Sigmoid colon (tissue), 4 donors: Measurements from ENCODE around the gene GPR158.

Experiments
- POLR2A ChIP-seq, 2 donors: fragments of 450-650 bp; IDR thresholded peaks; one replicate each; pipeline ENCODE4 v1.6.1; 2016; ENCODE audit warnings: antibody characterized with exemption in 2 of 2, mild to moderate bottlenecking in 2 of 2, moderate library complexity in 2 of 2
- POLR2AphosphoS5 ChIP-seq, 4 donors: sonication (generic); formaldehyde crosslinking; IDR thresholded peaks; one replicate each; pipeline ENCODE4 v1.6.1; 2017; ENCODE audit warnings: antibody characterized with exemption in 4 of 4
- TF ChIP-seq, protein P1 (sequence below), 4 experiments: fragments of 450-650 bp in 3 of 4; fragments of 200-600 bp in 1 of 4; IDR thresholded peaks; one replicate each; pipeline ENCODE4 v1.5.1; 2016 to 2019; ENCODE audit warnings: antibody characterized with exemption in 4 of 4, mild to moderate bottlenecking in 3 of 4, moderate library complexity in 2 of 4

DNA sequence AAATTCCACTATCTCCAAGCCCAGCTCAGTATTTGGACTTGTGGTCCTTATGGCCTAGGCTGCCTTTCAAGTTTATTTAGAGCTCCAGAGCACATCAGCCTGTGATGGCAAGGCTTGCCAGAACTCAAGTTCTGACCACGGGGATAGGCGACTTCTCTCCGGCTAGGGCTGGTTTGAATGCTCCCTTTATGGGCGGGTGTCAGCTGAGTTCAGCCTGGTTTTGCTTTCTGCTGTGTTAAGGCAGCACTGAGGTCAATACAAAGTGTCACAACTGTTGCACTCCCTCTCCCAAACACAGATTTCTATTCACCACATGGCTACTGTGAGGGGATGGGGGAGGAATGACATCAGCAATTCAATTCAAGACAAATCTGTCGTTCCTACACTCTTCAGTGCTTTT, 441.1 kb downstream of the GPR158 start:
- TF ChIP-seq POLR2A (IDR thresholded peaks at IDR 0.05) (no peak), POLR2AphosphoS5 (IDR thresholded peaks at IDR 0.05) (no peak)
- TF ChIP-seq, protein P1, sequence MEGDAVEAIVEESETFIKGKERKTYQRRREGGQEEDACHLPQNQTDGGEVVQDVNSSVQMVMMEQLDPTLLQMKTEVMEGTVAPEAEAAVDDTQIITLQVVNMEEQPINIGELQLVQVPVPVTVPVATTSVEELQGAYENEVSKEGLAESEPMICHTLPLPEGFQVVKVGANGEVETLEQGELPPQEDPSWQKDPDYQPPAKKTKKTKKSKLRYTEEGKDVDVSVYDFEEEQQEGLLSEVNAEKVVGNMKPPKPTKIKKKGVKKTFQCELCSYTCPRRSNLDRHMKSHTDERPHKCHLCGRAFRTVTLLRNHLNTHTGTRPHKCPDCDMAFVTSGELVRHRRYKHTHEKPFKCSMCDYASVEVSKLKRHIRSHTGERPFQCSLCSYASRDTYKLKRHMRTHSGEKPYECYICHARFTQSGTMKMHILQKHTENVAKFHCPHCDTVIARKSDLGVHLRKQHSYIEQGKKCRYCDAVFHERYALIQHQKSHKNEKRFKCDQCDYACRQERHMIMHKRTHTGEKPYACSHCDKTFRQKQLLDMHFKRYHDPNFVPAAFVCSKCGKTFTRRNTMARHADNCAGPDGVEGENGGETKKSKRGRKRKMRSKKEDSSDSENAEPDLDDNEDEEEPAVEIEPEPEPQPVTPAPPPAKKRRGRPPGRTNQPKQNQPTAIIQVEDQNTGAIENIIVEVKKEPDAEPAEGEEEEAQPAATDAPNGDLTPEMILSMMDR (IDR thresholded peaks at IDR 0.05): no peak
